ENCODE data around the gene ELOA.

DNA sequence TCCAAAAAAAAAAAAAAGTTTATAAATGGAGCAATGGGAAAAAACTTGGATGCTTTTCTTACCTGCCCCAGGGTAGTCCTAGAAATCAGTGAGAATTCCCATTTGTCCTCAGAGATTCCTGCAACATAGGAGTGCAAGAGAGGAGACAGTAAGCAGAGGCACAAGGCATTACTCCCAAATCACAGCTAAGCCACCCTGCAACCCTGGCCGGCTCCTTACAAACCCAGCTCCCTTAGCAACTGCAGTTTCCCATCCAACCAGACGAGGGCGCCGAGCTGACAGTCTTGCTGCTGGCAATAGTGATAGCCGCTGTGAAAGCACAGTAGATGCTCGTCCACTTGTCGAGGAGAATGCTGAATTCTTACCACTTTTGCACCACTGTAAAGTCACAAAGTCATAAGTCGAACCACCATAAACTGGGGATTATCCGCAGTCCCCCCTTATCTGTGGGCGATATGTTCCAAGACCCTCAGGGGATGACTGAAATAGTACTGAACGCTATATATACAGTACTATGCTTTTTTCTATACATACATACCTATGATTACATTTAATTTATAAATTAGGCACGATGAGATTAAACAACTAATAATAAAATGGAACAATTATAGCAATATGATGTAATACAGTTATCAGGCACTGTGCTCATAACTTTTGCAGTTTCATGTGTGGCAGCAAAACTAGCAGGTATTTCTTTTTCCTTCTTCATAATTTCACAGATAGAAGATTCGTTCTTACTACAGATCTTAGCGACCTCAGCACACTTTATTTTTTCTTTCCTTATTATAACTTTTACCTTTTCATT, 29.0 kb downstream of the ELOA start:
- TF ChIP-seq, protein P1, sequence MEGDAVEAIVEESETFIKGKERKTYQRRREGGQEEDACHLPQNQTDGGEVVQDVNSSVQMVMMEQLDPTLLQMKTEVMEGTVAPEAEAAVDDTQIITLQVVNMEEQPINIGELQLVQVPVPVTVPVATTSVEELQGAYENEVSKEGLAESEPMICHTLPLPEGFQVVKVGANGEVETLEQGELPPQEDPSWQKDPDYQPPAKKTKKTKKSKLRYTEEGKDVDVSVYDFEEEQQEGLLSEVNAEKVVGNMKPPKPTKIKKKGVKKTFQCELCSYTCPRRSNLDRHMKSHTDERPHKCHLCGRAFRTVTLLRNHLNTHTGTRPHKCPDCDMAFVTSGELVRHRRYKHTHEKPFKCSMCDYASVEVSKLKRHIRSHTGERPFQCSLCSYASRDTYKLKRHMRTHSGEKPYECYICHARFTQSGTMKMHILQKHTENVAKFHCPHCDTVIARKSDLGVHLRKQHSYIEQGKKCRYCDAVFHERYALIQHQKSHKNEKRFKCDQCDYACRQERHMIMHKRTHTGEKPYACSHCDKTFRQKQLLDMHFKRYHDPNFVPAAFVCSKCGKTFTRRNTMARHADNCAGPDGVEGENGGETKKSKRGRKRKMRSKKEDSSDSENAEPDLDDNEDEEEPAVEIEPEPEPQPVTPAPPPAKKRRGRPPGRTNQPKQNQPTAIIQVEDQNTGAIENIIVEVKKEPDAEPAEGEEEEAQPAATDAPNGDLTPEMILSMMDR (IDR thresholded peaks at IDR 0.05): peak; percentile 82 to 96 (median 84)
- no peak for TF ChIP-seq POLR2A (IDR thresholded peaks at IDR 0.05)
